ENCODE results near the gene PARP11.

PARP11 gene, protein sequence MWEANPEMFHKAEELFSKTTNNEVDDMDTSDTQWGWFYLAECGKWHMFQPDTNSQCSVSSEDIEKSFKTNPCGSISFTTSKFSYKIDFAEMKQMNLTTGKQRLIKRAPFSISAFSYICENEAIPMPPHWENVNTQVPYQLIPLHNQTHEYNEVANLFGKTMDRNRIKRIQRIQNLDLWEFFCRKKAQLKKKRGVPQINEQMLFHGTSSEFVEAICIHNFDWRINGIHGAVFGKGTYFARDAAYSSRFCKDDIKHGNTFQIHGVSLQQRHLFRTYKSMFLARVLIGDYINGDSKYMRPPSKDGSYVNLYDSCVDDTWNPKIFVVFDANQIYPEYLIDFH

DNA sequence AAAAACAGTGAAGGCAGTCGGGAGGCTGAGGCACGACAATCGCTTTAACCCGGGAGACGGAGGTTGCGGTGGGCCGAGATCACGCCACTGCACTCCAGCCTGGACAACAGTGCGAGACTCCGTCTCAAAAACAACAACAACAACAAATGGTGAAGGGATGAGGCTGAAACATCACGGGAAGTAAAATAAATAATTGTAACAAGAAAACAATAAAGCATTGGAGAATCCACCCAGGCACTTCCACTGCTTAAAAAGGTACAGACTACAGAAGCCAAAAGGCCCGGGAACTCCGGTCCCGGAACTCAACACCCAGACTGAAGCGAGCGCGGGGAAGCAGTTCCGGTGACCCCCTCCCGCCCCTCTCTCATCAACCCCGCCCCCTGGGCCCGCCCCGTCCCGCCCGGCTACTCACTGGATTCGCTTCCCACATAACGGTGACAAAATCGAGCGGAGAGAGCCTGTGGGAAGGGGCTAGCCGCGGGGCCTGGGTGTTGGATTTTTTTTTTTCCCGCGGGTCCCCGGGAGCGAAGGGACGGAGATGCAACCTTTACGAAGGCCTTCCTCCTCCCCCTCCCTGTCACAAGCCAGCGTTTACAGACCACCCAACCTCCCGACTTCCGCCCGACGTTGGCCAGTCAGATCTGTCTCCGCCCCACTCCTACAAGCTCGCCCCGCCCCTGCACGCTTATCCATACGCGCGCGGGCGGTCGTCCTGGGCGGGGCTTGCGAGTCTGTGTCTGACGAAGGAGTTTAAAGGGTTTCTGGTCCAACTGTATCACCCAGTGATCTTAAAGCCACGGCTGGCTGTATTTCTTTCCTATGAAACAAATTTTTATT is at the start of gene PARP11:
TSS of gene PARP11 (minus strand) at position 600 of the 837 bp plus-strand sequence. CDS start at position 430, 170 bp downstream.
- peak; percentile 94 for DNase-seq

DNA sequence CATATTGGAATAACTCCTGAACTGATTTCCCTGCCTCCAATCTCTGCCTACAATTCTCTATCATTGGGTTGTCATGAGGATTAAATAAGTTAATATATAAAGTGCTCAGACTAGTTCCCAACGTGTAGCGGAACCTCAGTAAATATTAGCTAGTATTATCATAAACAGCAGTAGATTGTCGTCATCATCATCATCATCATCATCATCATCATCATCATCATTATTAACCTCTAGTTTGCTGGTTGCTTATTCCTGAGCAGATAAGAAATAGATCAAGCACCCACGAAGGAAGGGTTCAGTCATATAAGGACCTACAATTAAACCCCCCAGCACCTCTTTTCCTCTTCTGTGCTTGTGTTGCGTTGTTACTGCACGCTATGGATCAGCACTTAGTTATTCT is 48.8 kb upstream of the PARP11 start:
- peak; percentile 21 for DNase-seq

DNA sequence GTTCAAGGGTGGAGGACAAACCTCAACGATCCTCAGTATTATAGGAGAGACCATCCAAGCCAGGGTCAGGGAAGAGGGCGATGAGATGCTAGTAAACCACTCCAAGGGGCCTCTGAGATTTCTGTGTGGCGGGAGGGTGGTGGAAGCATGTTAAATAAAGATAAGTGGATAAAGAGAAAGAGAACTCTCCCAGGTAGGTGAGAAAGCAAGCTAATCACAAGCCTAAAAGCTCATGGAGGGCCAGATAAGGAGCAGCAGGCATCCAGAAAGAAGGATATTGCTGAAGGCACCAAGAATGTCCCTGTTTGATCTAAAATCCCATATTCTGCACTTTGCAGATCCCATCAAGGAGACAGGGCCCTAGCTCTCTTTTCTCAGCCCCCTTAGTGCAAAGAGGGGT is 48.3 kb upstream of the PARP11 start:
- no peak for DNase-seq

DNA sequence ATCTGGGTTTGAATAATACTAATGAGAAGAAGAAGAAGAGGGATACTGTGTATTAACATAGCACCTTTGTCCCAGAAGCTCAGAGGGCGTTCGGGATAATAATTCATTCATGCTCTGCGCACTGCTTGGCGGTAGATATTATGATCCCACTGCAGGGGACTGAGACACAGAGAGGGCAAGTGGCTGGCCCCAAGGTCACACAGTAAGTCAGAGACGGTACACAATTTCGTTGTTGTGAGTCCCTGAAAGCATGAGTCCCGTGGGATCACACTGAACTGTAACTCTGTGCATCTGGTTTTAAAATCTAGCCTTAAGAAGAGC is 47.9 kb upstream of the PARP11 start:
- DNase-seq = no peak

DNA sequence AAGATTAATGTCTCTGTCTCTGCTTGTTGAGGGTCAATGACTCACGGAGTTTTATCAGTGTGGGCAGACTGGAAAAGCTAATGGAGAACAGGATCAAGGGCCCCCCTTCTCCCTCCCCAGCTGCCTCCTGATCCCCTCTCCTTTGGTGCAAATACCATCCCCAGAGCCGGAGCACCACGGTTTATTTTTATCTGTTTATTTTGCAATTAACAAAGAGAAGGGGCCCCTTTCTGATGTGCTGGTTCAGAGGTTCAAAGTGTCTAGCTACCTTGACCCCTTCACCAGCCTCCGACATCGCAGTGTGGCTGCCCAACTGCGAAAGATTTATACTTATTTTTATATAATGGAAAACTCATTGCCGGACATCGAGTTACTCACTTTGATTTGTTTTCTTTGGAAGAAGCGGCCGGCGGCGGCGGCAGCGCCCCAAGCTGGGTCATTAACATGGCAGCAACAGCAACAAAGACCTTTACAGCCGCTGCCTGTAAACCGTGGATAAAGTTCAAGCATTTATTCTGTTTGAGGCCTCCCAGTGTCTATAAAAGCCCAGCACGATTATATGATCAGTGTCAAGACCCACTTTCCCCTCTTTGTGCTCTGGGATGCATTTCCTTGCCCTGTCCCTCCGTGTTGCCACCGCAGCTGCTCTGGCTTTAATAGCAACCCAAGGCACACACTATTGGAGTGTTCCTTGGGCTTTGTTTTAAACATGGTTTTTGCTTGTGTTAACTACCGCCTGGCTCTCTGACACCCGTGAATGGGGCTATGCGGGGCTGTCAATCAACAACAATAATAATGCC is 47.4 kb upstream of the PARP11 start:
- DNase-seq = peak; percentile 99

DNA sequence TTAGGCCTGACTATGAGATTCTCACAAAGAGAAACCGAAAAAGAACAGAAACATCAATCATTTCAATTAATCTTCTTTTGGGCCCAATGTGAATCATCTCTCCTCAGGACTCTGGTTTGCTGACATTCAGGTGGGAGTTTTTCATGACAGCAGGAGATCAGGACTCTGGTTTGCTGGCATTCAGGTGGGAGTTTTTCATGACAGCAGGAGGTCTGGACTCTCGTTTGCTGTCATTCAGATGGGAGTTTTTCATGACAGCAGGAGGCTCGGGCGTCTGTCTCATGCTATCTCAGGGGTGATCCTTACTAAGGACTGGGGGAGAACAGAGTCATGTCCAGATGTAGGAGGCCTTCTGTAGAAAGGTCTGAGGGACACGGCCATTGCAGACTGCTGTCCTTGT is 40.1 kb upstream of the PARP11 start:
- DNase-seq = peak; percentile 98

DNA sequence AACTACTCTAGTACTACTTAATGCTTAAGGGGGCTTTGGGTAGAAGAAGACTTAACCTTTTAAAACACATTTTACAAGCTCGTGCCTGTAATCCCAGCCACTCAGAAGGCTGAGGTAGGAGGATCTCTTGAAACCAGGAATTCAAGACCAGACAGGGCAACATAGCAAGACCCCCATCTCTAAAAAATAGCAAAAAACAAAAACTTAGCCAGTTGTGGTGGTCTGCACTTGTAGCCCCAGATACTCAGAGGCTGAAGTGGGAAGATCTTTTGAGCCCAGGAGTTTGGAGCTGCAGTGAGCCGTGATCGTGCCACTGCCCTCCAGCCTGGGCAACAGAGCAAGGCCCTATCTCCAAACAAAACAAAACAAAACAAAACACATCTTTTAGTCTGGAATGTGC is 39.7 kb upstream of the PARP11 start:
- no peak for DNase-seq

DNA sequence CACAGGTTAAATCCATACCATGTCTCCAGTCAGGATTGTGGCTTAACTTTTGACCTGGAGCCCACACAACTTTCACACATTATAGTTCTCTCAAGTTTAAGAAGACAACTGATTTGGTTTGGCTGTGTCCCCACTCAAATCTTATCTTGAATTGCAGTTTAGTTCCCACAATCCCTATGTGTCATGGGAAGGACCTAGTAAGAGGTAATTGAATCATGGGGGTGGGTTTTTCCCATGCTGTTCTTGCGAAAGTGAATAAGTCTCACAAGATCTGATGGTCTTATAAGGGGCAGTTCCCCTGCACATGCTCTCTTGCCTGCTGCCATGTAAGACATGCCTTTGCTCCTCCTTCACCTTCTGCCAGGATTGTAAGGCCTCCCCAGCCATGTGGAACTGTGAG is 38.2 kb upstream of the PARP11 start:
- no peak for DNase-seq

DNA sequence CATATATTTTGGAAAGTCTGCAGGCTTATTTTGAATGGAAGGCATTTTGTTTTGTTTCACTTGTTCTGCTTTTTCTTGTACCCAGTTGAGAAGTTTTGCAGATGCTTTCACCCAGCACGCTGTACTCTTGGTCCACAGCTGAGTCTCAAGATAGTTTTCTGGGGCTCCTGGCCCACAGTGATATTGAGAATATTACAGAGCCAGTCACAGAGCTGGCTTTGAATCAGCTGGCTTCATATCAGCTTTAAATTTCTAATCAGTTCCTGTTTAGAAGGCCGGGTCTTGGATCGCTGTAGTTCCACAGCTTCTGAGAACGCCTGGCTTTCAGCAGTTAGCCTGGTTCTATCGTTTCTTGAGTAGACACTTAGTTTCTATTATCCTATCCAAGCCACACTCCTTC is 32.5 kb upstream of the PARP11 start:
- DNase-seq = no peak

DNA sequence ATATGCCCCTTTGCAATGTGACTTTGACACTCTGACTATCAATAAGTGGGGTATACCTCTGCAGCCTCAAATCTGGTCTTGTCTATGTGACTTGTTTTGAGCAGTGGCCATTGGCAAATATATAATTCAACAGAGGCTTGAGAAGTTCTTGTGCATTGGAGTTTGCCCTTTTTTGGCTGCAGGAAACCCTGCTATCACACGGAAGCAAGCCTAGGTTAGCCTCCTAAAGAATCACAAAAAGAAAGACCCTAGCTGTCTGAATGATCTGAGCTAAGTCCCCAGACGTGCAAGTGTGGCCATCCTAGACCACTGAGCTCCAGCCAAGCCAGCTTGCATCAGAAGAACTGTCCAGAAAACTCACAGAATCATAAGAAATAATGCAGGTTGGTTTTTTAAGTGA is 31.8 kb upstream of the PARP11 start:
- DNase-seq = no peak

DNA sequence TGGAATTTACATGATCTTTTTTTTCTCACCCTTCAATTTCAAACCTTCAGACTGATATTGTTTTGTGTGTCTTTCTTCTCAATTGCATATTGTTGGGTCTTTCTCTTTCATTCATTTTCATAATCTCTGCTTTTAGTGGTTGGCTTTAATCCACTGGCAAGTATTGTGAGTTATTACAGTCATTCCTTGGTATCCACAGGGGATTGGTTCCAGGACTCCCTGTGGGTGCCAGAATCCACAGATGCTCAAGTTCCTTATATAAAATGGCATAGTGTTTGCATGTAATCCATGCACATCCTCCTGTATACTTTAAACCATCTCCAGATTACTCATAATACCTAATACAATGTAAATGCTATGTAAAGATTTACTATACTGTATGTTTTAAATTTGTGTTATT is 29.7 kb upstream of the PARP11 start:
- no peak for DNase-seq

DNA sequence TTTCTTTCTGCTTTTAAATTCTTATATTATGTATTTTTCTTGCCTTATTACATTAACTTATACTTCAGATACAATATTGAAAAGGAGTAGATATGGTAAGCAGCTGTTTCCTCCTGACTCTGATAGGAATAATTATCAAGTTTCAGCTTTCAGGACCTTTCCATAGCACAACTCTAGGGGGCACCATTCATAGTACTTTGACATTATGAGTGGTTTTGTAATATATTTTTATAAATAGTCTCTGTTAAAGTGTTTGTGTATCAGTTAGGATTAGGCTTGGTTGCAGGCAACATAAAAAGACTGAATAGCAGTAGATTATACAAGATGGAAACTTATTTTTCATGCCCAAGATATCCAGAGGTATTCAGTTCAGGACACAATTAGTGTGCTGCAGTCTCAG is 27.9 kb upstream of the PARP11 start:
- DNase-seq = no peak

DNA sequence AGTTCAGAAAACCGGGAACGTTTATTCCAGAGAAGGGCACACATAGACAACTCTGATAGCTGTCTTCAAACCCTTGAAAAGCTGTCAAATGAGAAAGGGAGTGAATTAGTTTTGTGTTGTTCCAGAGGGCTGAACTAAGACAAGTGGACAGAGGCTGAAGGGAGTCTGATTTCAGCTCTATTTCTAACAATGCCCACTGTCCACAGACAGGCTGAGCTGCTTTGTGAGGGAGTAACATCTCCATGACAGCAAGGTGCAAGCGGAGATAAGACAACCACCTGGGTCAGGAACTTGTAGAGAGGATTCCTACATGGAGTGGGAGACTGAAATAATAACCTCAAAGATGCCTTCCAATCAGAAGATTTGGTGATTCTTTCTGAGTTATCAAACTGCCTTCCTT is 25.6 kb upstream of the PARP11 start:
- no peak for DNase-seq

DNA sequence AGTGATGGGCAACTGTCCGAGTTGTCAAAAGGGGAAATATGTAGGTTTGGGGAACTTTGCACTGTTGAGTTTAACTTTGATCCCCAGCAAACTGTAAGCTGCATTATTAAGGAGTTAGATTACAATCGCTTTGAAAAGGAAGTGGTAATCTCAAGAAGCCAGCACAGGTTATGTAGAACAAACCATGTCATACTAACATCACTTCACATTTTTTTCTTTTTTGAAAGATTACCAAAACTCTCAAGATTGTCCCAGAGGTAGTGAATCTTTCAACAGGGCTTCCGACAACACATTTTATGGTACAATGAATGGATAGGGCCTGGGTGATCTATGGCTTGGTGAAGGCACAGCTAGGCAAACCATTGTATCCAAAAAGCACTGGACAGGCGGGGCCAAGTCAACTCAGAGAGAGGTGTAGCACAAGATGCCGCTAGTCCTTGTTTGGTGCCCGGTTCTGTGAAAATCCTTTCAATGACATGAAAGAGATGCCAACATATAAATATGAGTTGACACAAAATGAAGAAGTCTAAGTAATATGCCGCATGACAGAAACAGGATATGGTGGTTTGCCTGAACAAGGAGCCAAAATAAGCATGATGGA is 24.3 kb upstream of the PARP11 start:
- no peak for DNase-seq

DNA sequence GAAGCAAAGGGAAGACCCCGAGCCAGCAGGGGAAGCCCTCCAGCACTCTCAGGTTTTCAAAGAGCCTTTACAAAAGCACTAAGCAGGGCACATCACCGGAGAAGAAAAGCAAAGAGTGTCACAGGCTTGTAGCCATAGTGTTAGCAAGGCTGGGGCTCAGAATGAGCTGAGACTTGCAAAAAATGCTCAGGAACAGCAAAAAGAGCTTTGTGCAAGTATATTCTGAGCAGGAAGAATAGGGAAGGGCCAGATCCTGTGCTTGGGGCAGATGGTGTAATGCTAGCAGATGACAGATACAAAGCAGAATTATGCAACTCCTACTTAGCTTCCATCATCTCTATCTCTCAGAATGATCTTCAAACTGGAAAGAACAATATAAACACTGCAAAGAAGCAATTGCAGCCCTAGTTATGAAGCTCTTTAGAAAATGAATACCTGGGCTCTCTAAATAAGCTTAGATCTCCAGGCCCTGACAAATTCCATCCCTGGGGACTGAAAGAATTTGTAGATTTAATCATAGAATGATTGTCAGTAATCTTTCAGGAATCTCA is 23.7 kb upstream of the PARP11 start:
- no peak for DNase-seq

DNA sequence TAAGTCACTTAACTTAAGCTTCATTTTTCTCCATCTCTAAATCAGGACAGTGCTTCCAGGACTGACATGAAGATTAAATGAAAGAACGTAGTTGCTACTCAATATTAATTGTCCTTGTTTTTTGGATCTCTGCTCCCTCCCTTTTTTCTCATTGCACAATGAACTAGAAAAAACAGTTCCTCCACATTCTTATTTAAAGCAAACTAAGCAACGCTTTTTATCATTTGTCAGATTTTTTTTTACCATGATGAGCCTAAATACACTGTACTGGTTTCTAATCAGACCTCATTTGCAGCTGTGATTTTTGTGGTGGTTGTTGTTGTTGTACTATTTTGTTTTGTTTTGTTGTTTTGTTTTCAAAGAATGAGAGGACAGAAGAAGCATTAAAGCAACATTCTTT is 23.2 kb upstream of the PARP11 start:
- DNase-seq = no peak

DNA sequence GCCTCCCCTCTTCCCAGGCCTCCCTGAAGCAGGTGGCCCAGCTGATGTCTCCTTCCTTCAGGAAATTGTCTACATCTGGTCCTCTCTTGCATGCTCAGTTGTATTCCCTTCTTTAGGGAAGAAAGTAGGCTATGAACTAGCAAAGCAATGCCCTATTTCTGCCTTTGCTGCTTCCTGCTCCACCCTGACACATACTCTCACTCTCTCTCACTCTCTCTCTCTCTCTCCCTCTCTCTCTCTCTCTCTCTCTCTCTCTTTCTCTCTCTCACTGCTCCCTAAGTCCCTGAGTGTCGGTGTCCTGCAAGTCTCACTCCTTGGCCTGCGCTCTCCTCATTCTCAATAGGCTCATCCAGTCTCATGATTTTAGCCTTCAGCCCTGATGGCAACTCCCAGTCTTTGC is 19.4 kb upstream of the PARP11 start:
- DNase-seq = no peak

DNA sequence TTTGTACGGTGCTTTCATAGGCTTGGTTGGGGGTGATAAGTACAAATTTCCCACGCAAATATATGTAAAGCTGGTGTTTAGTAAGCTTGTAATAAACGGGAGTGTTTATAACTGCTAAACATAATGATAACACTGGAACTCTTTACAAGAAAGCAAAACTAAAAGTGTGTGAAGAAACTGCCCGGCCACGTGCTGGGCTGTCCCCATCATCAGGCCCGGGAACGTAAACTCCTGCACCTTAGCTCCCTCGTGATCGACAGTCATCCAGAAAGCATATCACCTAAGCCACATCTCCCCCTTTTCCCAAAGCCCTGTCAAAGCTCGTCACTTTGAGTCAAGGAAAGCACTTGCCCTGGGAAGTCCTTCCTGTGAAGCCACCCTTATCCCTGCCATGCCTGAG is 18.0 kb upstream of the PARP11 start:
- no peak for DNase-seq

DNA sequence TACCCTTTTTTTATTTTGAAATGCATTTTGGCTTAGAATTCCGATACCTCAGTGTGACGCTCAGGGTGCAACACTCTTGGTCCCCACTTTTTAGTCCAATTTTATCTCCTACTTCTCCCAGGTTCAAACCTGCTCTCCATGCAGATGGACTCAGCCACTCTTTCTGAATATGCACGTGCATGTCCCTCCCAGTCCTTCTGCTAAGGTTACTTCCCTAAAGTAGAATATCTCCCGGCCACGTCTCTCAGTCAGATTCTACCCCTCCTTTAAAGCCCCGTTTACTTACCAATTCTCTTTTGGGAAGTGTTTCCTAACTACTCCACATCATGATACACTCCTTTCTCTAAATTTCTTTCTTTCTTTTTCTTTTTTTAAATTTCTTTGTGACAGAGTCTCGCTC is 15.5 kb upstream of the PARP11 start:
- no peak for DNase-seq

DNA sequence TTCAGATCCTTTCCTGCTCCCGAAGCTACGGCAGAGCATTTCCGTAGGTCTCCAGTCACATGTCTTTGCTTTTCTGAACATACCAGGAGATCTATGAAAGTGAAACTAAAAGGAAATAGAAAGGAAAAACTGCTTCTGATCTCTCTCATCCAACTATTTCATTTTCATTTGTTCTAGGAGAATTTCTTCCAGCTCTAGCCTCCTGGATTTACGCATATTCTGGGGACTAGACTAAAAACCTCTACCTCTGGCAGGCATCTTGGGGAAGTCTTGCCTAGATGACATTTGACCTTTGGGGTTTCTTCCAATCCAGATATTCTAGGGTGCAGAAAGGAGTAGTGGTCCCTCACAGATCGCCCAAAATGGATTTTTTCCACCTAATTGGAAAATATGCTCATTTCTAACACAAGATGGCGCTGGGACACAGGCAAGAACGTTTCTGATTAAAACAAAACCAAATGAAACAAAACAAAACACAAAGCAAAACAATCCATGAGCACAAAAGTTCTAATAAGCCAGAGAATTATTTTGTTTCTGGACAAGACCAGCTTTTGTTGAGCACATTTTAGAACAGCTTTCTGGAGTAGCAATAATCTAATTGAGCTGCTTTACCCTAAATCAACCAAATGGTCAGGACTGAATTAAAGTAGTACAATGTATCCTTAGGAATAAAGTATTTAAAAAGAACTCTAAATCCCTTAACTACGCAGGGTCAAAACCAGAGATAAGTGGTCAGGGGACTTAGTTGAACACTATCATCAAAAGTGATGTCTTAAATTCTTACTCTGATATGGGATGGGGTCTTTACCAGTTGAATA is 12.3 kb upstream of the PARP11 start:
- DNase-seq = peak; percentile 65

DNA sequence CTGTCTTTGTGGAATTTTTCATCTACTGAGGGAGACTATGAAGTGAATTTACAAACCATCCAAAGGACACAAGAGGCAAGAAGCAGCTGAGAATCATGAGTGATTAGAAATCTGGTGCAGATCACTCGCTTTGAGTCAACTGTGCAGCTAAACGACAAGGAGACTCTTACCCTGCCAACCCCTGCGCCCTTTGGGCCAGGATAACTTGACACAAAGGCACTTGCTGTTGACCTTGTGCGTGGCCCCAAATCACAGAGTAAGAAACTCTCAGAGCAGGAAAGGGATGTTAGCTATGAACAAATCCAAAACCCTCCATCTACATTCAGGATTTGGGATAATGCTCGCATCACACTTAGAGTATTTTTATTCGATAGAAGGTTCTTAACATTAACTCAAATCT is 11.5 kb upstream of the PARP11 start:
- no peak for DNase-seq

DNA sequence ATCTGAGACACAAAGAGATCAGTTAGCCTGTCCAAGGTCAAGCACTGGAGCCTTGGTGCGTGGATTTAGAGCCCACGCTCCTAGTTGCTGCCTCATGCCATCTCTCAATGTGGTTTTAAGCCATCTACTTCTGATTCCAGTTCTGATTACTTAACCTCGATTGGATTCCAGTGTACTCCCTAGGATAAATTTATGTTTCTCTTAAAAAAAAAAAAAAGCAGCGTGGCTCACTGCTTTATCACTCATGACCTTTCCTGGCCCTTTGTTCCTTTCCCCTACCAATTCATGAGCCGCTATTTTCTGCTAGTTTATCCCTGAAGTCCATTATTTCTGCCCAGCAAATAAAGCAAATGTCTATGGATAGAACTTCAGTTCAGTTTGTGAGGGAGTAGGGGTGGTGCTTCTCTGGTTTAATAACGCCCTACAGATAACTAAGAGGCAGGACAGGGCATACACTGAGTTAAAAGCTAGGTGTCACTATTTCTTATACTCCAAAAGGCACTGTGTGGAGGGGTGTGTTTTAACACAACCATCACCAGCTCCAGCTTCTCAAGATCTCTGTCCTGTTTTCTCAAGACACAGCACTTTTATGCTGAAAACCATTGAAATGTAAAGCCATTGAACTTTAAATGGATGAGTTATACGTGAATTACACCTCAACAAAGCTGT is 9.8 kb upstream of the PARP11 start:
- peak; percentile 26 for DNase-seq

Measured in kidney glomerular epithelial cell (primary cell).